ENCODE measurements around the gene ATF7.

The ATF7 gene

GRCh38 chr12:53564278-53564677, 61.9 kb downstream of the ATF7 start:
- no peak overlapping the region for H3K4me3 ChIP-seq (ENCODE audit: low read depth, low read length)
- CTCF ChIA-PET = interaction anchor here (0.6 to 1.1 kb wide), 3 partner anchors 21 to 35 kb away, joined by 3 to 4 read pairs (median 3); no protein-coding TSS in a partner anchor
- TF ChIP-seq CTCF (IDR thresholded peaks at IDR 0.05; ENCODE audit: insufficient read depth, low read length, missing control alignments) = no peak
- DNase-seq (ENCODE audit: low read depth, low spot score) = no peak
- POLR2A ChIA-PET = no interaction called here

DNA sequence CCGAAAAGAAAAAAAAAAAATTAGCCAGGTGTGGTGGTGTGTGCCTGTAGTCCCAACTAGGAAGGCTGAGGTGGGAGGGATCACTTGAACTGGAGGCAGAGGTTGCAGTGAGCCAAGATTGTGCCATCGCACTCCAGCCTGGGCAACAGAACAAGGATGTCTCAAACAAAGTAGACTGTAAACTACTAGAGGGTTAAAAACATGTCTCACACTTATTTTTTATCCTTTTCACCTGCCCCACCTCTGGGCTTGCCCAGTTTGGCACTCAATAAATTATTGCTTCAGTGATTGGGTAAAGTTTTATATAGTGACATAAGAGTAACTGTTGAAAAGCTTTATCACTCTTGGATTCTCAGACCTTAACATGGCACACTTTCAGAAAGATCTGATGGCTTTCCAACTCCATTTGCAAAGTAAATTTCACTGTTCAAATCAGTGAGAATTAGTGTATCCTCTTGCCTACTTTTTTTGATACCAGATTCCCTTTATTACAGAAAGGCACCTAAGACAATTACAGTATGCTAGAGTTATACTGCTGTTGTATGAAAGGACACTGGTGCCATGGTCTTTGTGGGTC, 62.6 kb downstream of the ATF7 start:
- CTCF ChIA-PET = interaction anchor here (0.6 to 1.0 kb wide), 2 partner anchors 20 to 36 kb away, joined by 3 to 4 read pairs; no protein-coding TSS in a partner anchor
- POLR2A ChIA-PET = no interaction called here
- DNase-seq (ENCODE audit: low read depth, low spot score) = no peak

GRCh38 chr12:53561590-53561953, 64.6 kb downstream of the ATF7 start:
- CTCF ChIA-PET = interaction anchor here (1.0 to 3.9 kb wide), 3 partner anchors 14 to 114 kb away, joined by 3 to 17 read pairs (median 4); partner anchors contain the start of gene ATP5MC2
- H3K4me3 ChIP-seq (ENCODE audit: low read depth, low read length) = no peak overlapping the region; the same call in 1 of the 2 replicates
- POLR2A ChIA-PET = interaction anchor here (0.5 to 0.6 kb wide), 2 partner anchors 114 to 455 kb away, joined by 3 read pairs; partner anchors contain the start of gene ATP5MC2
- peak; percentile 72 for DNase-seq (ENCODE audit: low read depth, low spot score)
- TF ChIP-seq CTCF (IDR thresholded peaks at IDR 0.05; ENCODE audit: insufficient read depth, low read length, missing control alignments) = no peak

More for the DNA sequence above, 62.6 kb downstream of the ATF7 start:
- TF ChIP-seq CTCF (IDR thresholded peaks at IDR 0.05; ENCODE audit: insufficient read depth, low read length, missing control alignments) = no peak
- no peak overlapping the region for H3K4me3 ChIP-seq (ENCODE audit: low read depth, low read length)

- POLR2A ChIA-PET = interaction anchor here (0.6 kb wide), 1 partner anchor 115 kb away, joined by 3 read pairs; the partner anchor contains the start of gene ATP5MC2
These were observed 65.1 kb downstream of the ATF7 start for GRCh38 chr12:53560912-53561589.

DNA sequence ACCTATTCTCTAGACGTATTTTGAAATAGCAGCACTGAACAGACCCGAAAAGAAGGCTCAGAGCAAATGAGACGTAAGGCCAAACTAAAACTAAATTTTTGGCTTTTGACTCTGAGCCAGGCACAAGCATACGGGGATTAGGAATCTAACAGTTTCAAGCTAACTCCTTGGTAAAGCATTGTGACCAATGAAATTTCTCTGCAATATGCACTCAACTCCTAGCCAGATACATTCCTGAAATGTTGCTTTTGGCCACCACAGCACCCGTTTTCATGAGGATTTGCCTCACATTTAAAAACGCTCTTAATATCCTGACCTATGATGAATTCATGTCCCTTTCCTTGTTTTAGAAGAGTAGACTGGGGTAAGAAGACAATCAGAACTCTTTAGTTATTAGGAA, 65.8 kb downstream of the ATF7 start:
- POLR2A ChIA-PET = no interaction called here
- no peak overlapping the region for H3K4me3 ChIP-seq (ENCODE audit: low read depth, low read length)

More at GRCh38 chr12:53560912-53561589, 65.1 kb downstream of the ATF7 start:
- H3K4me3 ChIP-seq (ENCODE audit: low read depth, low read length) = no peak overlapping the region; the same call in 1 of the 2 replicates
- DNase-seq (ENCODE audit: low read depth, low spot score) = no peak
- no peak for TF ChIP-seq CTCF (IDR thresholded peaks at IDR 0.05; ENCODE audit: insufficient read depth, low read length, missing control alignments)
- CTCF ChIA-PET = interaction anchor here (1.0 to 3.9 kb wide), 2 partner anchors 18 to 115 kb away, joined by 4 to 17 read pairs; partner anchors contain the start of gene ATP5MC2

More for the DNA sequence above, 65.8 kb downstream of the ATF7 start:
- no peak for TF ChIP-seq CTCF (IDR thresholded peaks at IDR 0.05; ENCODE audit: insufficient read depth, low read length, missing control alignments)
- DNase-seq (ENCODE audit: low read depth, low spot score) = peak; percentile 77
- CTCF ChIA-PET = interaction anchor here (2.2 to 3.9 kb wide), 2 partner anchors 17 to 186 kb away, joined by 5 to 17 read pairs; no protein-coding TSS in a partner anchor

All from AG04449 (cell line).